Cardiac muscle cell (in vitro differentiated cells and primary cell): ENCODE data around the gene KLHL28. TPM values are rescaled to one million over a fixed set of nuclear protein-coding genes. Genes with fewer than 3 reads are reported as not detected.

Experiments used
- DNase-seq, 2 donors: peaks; one replicate each; pipeline versions ENCODE4 v3.0.0 to v3.0.0-alpha.2; 2010 to 2017; ENCODE audit warnings: low read depth in 1 of 2, low spot score in 1 of 2
- H3K27ac ChIP-seq: fragments of 200-600 bp; sonication (generic); 2 replicates; pipeline ENCODE4 v1.5.1; 2016
- H3K27me3 ChIP-seq: fragments of 200-600 bp; sonication (generic); 2 replicates; pipeline ENCODE4 v1.6.0; 2016; ENCODE audit warnings: control low read depth
- H3K36me3 ChIP-seq: fragments of 200-600 bp; sonication (generic); 2 replicates; pipeline ENCODE4 v1.5.1; 2016; ENCODE audit warnings: control low read depth
- H3K4me1 ChIP-seq: fragments of 200-600 bp; sonication (generic); 2 replicates; pipeline ENCODE4 v1.8.1; 2017; ENCODE audit warnings: low read depth, mild to moderate bottlenecking, mixed run types
- H3K4me3 ChIP-seq: fragments of 200-600 bp; sonication (generic); 2 replicates; pipeline ENCODE4 v1.5.1; 2016; ENCODE audit warnings: mild to moderate bottlenecking
- H3K9me3 ChIP-seq: fragments of 200-600 bp; sonication (generic); 2 replicates; pipeline ENCODE4 v1.5.1; 2017; ENCODE audit warnings: low read depth, mild to moderate bottlenecking, control low read depth
- polyA plus RNA-seq: library from polyadenylated mRNA; unstranded; fragments of >200 nt; fragmentation: Nextera tagmentation; extraction: Ambion mirVana; gene quantifications from 2 replicates; pipeline ENCODE4 v1.2.1, GENCODE V29; 2016
- total RNA-seq: library from RNA; depleted of rRNA; stranded (reverse); fragments of >200 nt; gene quantifications from 2 replicates; pipeline ENCODE4 v1.2.3, GENCODE V29; 2016
- TF ChIP-seq, protein P1 (sequence below): IDR thresholded peaks from 2 replicates; pipeline ENCODE4 v1.5.1; 2012; ENCODE audit warnings: low read depth, mild to moderate bottlenecking, low read length

The KLHL28 gene
- total and polyA plus RNA-seq, 2 experiments from 2014 or later: 8.8 to 12.9 TPM

DNA sequence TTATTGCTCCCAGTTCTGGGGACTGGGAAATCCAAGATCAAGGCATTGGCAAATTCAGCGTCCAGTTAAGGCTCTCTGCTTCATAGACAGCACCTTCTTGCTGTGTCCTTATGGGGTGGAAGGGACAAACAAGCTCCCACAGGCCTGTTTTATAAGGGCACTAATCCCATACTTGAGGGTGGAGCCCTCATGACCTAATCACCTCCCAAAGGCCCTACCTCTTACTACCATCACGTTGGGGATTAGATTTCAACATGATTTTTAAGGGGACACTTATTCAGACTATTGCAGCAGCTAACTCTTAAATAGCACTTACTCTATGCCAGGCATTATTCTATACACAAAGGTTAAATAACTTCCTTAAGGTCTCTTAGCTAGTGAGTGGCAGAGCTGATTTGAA lies 17.5 kb upstream of the KLHL28 start:
- no peaks in the 10 kb centered on the region for H3K27me3 ChIP-seq
- H3K4me3 ChIP-seq: no peak overlapping the region
- TF ChIP-seq, protein P1, sequence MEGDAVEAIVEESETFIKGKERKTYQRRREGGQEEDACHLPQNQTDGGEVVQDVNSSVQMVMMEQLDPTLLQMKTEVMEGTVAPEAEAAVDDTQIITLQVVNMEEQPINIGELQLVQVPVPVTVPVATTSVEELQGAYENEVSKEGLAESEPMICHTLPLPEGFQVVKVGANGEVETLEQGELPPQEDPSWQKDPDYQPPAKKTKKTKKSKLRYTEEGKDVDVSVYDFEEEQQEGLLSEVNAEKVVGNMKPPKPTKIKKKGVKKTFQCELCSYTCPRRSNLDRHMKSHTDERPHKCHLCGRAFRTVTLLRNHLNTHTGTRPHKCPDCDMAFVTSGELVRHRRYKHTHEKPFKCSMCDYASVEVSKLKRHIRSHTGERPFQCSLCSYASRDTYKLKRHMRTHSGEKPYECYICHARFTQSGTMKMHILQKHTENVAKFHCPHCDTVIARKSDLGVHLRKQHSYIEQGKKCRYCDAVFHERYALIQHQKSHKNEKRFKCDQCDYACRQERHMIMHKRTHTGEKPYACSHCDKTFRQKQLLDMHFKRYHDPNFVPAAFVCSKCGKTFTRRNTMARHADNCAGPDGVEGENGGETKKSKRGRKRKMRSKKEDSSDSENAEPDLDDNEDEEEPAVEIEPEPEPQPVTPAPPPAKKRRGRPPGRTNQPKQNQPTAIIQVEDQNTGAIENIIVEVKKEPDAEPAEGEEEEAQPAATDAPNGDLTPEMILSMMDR: no peak
- no peak for DNase-seq
- H3K9me3 ChIP-seq: no peaks in the 10 kb centered on the region
- H3K4me1 ChIP-seq: no peaks in the 10 kb centered on the region
- peak overlapping the region; percentile 0 for H3K27ac ChIP-seq
- no peaks in the 10 kb centered on the region for H3K36me3 ChIP-seq

DNA sequence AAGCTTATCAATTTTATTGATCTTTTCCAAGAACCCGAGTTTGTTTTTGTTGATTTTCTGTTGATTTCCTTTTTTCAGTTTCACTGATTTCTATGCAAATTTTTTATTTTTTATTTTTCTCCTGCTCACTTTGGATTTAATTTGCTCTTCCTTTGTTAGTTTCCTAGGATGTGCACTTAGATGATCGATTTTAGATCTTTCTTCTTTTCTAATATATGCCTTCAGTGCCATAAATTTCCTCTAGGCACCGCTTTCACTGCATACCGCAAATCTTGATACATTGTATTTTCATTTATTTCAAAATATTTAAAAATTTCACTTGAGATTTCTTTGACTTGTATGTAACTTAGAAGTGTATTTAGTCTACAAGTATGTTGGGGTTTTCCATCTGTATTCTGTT lies 9.7 kb upstream of the KLHL28 start:
- no peak overlapping the region for H3K4me3 ChIP-seq
- H3K9me3 ChIP-seq: no peaks in the 10 kb centered on the region
- no peak overlapping the region for H3K27ac ChIP-seq
- peaks cover 10% of the 10 kb centered on the region for H3K4me1 ChIP-seq
- DNase-seq: no peak
- H3K36me3 ChIP-seq: no peaks in the 10 kb centered on the region
- no peaks in the 10 kb centered on the region for H3K27me3 ChIP-seq
- TF ChIP-seq, protein P1: no peak

DNA sequence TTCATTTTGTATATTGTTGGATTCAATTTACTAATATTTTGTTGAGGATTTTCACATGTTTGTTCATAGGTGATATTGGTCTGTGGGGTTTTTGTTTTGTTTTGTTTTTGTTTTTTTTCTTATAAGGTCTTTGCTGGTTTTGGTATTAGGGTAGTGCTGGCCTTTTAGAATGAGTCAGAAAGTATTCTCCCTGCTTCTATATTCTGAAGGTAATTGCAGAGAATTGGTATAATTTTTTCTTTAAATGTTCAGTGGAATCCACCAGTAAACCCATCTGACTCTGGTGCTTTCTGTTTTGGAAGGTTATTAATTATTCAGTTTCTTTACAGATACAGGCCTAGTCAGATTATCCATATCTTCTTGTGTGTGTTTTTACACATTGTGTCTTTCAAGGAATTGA lies 9.2 kb upstream of the KLHL28 start:
- H3K4me1 ChIP-seq: peaks cover 10% of the 10 kb centered on the region

DNA sequence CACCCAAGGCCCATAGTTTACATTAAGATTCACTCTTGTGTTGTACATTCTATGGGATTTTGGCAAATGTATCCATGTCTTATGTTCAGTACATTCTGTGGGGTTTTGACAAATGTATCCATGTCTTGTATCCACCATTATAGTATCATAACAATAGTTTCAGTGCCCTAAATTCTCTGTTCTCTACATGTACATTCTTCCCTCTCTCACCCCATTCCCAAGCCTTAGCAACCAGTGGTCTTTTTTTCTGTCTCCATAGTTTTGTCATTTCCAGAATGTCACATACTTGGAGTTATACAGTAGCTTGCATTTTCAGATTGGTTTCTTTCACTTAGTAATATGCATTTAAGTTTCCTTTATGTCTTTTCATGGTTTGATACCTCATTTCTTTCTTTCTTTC lies 7.0 kb upstream of the KLHL28 start:
- H3K27me3 ChIP-seq: no peaks in the 10 kb centered on the region
- TF ChIP-seq, protein P1: no peak
- no peaks in the 10 kb centered on the region for H3K36me3 ChIP-seq
- peaks cover 10% of the 10 kb centered on the region for H3K4me1 ChIP-seq
- H3K9me3 ChIP-seq: no peaks in the 10 kb centered on the region
- no peak overlapping the region for H3K27ac ChIP-seq
- H3K4me3 ChIP-seq: no peak overlapping the region
- no peak for DNase-seq

More for the DNA sequence above, 9.2 kb upstream of the KLHL28 start:
- Histone ChIP-seq H3K27me3 (no peaks in the 10 kb centered on the region), H3K9me3 (no peaks in the 10 kb centered on the region), H3K36me3 (no peaks in the 10 kb centered on the region), H3K27ac (no peak overlapping the region), H3K4me3 (no peak overlapping the region)
- TF ChIP-seq, protein P1: no peak
- no peak for DNase-seq

DNA sequence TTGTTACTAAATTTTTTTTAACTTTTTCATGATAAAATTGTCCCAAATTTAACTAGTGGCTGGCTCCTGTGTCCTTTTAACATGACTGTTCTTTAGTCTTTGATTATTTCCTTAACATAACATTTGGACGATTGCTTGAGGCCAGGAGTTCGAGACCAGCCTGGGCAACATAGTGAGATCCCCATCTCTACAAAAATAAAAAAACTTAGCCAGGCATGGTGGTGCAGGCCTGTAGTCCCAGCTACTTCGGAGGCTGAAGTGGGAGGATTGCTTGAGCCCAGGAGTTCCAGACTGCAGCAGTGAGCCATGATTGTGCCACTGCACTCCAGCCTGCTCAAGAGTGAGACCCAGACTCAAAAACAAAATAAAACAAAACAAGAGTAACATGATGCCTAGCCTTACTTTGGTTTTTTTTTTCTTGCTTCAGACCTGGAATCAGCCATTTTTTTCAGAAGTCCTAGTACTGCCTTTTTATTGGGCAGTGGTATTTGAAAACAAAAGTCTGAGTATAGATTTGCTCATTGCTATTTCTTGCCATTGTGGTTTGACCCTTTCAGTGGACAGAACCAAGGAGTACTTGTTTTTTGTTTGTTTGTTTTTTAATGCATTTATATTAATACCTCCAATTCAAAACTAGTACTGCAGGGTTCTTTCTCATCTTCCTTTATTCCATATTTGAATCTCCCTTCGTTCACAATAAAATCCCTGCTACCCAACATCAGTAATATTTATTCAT lies 5.0 kb upstream of the KLHL28 start:
- TF ChIP-seq, protein P1: no peak
- peak overlapping the region; percentile 87 for H3K4me3 ChIP-seq

More for the DNA sequence above, 5.0 kb upstream of the KLHL28 start:
- Histone ChIP-seq H3K27ac (no peak overlapping the region), H3K27me3 (no peaks in the 10 kb centered on the region), H3K9me3 (no peaks in the 10 kb centered on the region), H3K4me1 (peaks cover 10% of the 10 kb centered on the region), H3K36me3 (no peaks in the 10 kb centered on the region)
- peak in 1 of 2 donors; percentile 11 for DNase-seq
